Epithelial cell of esophagus (primary cell): Measurements from ENCODE around the gene MAD1L1.

Experiments used
- DNase-seq: peaks from one replicate; pipeline ENCODE4 v3.0.0; 2010; ENCODE audit warnings: low read depth
- H3K4me3 ChIP-seq: 2 replicates; pipeline ENCODE4 v1.5.1; 2011; ENCODE audit warnings: mild to moderate bottlenecking, low read length, control low read depth
- CTCF ChIP-seq: IDR thresholded peaks from 2 replicates; pipeline ENCODE4 v1.5.1; 2011; ENCODE audit warnings: low read depth, mild to moderate bottlenecking, low read length, control low read depth, inconsistent platforms; ENCODE audit not compliant: insufficient read depth; ENCODE audit errors: missing control alignments

The MAD1L1 gene

GRCh38 chr7:1906988-1907745 is 325.6 kb downstream of the MAD1L1 start:
- H3K4me3 ChIP-seq = no peak overlapping the region

GRCh38 chr7:1906087-1906830 is 326.5 kb downstream of the MAD1L1 start:
- no peak overlapping the region for H3K4me3 ChIP-seq
- no peak for DNase-seq
- TF ChIP-seq CTCF = no peak

More at GRCh38 chr7:1906988-1907745, 325.6 kb downstream of the MAD1L1 start:
- TF ChIP-seq CTCF = no peak
- DNase-seq = no peak

- no peak for TF ChIP-seq CTCF
- DNase-seq = no peak
- no peak overlapping the region for H3K4me3 ChIP-seq
Observed at GRCh38 chr7:1902231-1902855, 330.4 kb downstream of the MAD1L1 start.

- no peak for TF ChIP-seq CTCF
- no peak for DNase-seq
- H3K4me3 ChIP-seq = no peak overlapping the region
Observed at GRCh38 chr7:1901431-1902210, 331.1 kb downstream of the MAD1L1 start.

GRCh38 chr7:1900847-1901246 is 331.9 kb downstream of the MAD1L1 start:
- TF ChIP-seq CTCF = no peak

GRCh38 chr7:1899951-1900762 is 332.6 kb downstream of the MAD1L1 start:
- no peak for TF ChIP-seq CTCF
- no peak overlapping the region for H3K4me3 ChIP-seq
- no peak for DNase-seq

More at GRCh38 chr7:1900847-1901246, 331.9 kb downstream of the MAD1L1 start:
- H3K4me3 ChIP-seq = no peak overlapping the region
- no peak for DNase-seq
